Parathyroid adenoma (tissue), 2 donors: ENCODE measurements around the gene GAL.

Source experiments
- H2AFZ ChIP-seq: fragments of 300-600 bp; sonication (generic); one replicate; pipeline ENCODE4 v1.7.0; 2017; ENCODE audit warnings: antibody characterized with exemption, mild to moderate bottlenecking
- H3K27ac ChIP-seq: fragments of 300-600 bp; sonication (generic); one replicate; pipeline ENCODE4 v1.7.0; 2017
- H3K27me3 ChIP-seq: fragments of 300-600 bp; sonication (generic); one replicate; pipeline ENCODE4 v1.7.0; 2017; ENCODE audit warnings: low read length; ENCODE audit not compliant: control insufficient read depth, insufficient read depth
- H3K36me3 ChIP-seq: fragments of 300-600 bp; sonication (generic); one replicate; pipeline ENCODE4 v1.7.0; 2017; ENCODE audit warnings: low read length; ENCODE audit not compliant: control insufficient read depth, insufficient read depth
- H3K4me1 ChIP-seq: fragments of 300-600 bp; sonication (generic); one replicate; pipeline ENCODE4 v1.7.0; 2017; ENCODE audit warnings: control low read depth
- H3K4me2 ChIP-seq: fragments of 300-600 bp; sonication (generic); one replicate; pipeline ENCODE4 v1.7.0; 2017; ENCODE audit warnings: low read length
- H3K4me3 ChIP-seq: fragments of 300-600 bp; sonication (generic); one replicate; pipeline ENCODE4 v1.7.0; 2017; ENCODE audit warnings: low read depth, low read length
- H3K79me2 ChIP-seq: fragments of 300-600 bp; sonication (generic); one replicate; pipeline ENCODE4 v1.7.0; 2017; ENCODE audit warnings: control low read depth
- H3K9ac ChIP-seq: fragments of 300-600 bp; sonication (generic); one replicate; pipeline ENCODE4 v1.7.0; 2017; ENCODE audit warnings: mild to moderate bottlenecking
- H3K9me3 ChIP-seq: fragments of 300-600 bp; sonication (generic); one replicate; pipeline ENCODE4 v1.7.0; 2017; ENCODE audit warnings: low read length; ENCODE audit not compliant: control insufficient read depth
- TF ChIP-seq, protein P1 (sequence below): fragments of 300-600 bp; sonication (generic); IDR thresholded peaks from one replicate; pipeline ENCODE4 v1.7.0; 2017; ENCODE audit warnings: antibody characterized with exemption, mild to moderate bottlenecking
- donor health status: primary hyperparathyroidism.

The GAL gene

DNA sequence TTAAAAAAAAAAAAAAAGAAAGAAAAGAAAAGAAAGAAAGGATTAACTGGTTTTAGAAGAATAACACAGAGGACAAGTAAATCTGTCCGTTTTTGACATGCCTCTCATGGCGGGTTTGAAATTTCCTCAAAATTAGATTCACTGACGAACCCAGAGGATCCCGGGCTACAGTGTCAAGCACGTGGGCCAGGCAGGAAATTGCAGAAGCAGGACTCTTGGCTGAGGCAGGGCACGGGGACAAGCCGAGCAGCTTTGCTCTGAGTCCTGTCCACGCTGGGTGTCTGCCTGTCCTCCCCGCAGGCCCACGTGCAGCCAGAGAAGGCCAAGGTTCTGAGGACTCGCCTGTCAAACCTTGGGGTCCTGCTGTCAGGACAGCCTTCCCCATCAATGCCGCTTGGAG, 24.7 kb downstream of the GAL start:
- no peak overlapping the region for H3K9ac ChIP-seq
- H3K27me3 ChIP-seq, result no peaks in the 10 kb centered on the region
- no peak overlapping the region for H3K4me2 ChIP-seq
- H3K4me1 ChIP-seq, result no peaks in the 10 kb centered on the region
- no peaks in the 10 kb centered on the region for H3K9me3 ChIP-seq
- TF ChIP-seq, protein P1, sequence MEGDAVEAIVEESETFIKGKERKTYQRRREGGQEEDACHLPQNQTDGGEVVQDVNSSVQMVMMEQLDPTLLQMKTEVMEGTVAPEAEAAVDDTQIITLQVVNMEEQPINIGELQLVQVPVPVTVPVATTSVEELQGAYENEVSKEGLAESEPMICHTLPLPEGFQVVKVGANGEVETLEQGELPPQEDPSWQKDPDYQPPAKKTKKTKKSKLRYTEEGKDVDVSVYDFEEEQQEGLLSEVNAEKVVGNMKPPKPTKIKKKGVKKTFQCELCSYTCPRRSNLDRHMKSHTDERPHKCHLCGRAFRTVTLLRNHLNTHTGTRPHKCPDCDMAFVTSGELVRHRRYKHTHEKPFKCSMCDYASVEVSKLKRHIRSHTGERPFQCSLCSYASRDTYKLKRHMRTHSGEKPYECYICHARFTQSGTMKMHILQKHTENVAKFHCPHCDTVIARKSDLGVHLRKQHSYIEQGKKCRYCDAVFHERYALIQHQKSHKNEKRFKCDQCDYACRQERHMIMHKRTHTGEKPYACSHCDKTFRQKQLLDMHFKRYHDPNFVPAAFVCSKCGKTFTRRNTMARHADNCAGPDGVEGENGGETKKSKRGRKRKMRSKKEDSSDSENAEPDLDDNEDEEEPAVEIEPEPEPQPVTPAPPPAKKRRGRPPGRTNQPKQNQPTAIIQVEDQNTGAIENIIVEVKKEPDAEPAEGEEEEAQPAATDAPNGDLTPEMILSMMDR, result no peak
- H2AFZ ChIP-seq, result no peak overlapping the region
- H3K27ac ChIP-seq, result no peak overlapping the region
- no peak overlapping the region for H3K4me3 ChIP-seq
- H3K36me3 ChIP-seq, result no peaks in the 10 kb centered on the region
- H3K79me2 ChIP-seq, result no peaks in the 10 kb centered on the region

- no peak overlapping the region for H3K4me3 ChIP-seq
- no peaks in the 10 kb centered on the region for H3K79me2 ChIP-seq
- no peak overlapping the region for H3K27ac ChIP-seq
- TF ChIP-seq, protein P1, result no peak
- H3K9me3 ChIP-seq, result no peaks in the 10 kb centered on the region
- H3K9ac ChIP-seq, result no peak overlapping the region
- H3K4me2 ChIP-seq, result no peak overlapping the region
- no peaks in the 10 kb centered on the region for H3K36me3 ChIP-seq
- H2AFZ ChIP-seq, result no peak overlapping the region
- H3K27me3 ChIP-seq, result no peaks in the 10 kb centered on the region
- no peaks in the 10 kb centered on the region for H3K4me1 ChIP-seq
These were observed 26.1 kb downstream of the GAL start for GRCh38 chr11:68710409-68710808.

DNA sequence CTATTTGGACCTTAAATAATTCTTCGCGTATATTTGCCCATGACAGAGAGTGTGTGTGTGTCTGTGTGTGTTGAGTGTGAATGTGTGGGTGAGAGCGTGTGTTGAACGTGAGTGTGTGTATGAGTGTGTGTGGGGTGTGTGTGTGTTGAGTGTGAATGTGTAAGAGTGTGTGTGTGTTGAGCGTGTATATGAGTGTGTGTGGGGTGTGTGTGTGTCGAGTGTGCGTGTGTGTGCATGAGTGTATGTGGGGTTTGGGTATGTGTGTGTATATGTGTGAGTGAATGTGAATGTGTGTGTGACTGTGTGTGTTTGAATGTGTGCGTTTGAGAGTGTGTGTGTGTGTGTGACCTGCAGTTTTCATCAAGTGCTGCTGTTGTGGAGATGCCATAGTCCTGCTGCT, 26.8 kb downstream of the GAL start:
- Histone ChIP-seq H3K9ac (no peak overlapping the region), H3K27me3 (no peaks in the 10 kb centered on the region), H3K36me3 (no peaks in the 10 kb centered on the region), H3K4me3 (no peak overlapping the region), H2AFZ (no peak overlapping the region), H3K9me3 (no peaks in the 10 kb centered on the region), H3K79me2 (no peaks in the 10 kb centered on the region), H3K4me2 (no peak overlapping the region), H3K4me1 (no peaks in the 10 kb centered on the region), H3K27ac (no peak overlapping the region)
- TF ChIP-seq, protein P1, result no peak

DNA sequence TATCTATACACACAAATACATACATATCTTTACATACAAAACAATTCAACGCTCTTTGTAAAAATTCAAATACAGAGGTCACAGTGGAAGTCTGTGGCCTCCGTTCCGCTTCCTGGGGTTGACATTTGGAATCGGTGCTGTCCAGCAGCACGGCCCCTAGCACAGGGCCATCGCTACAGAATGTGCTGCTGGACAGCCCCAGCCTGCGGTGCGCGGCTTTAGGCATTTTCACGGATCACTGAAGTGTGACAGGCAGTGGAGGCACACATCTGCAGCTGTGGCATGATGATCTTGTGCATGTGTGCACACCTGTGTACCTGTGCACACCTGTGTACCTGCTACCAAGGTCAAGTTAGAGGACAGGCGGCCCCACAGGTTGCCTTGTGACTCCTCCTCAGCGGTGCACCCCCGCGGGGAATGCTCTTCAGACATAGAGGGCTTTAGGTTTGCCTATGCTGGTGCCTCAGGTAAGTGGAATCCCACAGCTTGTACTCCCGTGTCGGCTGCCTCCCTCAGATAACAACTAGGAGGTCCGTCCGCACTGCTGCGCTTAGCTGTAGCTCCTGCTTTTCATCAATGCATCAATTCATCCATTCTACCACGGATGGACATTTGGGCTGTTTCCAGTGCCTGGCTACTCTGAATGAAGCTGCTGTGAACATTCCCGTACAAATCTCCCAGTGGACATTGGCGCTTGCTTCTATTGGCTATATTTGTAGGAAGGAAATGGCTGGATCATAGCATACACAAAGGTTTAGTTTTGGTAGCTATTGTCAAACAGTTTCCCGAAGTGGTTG, 29.9 kb downstream of the GAL start:
- H3K4me1 ChIP-seq, result no peaks in the 10 kb centered on the region
- no peak overlapping the region for H2AFZ ChIP-seq
- H3K9ac ChIP-seq, result no peak overlapping the region
- H3K9me3 ChIP-seq, result no peaks in the 10 kb centered on the region
- no peaks in the 10 kb centered on the region for H3K79me2 ChIP-seq
- TF ChIP-seq, protein P1, result no peak
- no peaks in the 10 kb centered on the region for H3K27me3 ChIP-seq
- H3K4me3 ChIP-seq, result no peak overlapping the region
- no peaks in the 10 kb centered on the region for H3K36me3 ChIP-seq
- H3K4me2 ChIP-seq, result no peak overlapping the region
- H3K27ac ChIP-seq, result no peak overlapping the region
